GM18505 (cell line): ENCODE data around the gene DDX51.

Experiments
- ATAC-seq: cut with Tn5 transposase; IDR thresholded peaks from one replicate; pipeline ENCODE4 v1.9.1; 2021; ENCODE audit not compliant: unreplicated experiment
- POLR2A ChIP-seq: IDR thresholded peaks from 4 replicates; pipeline ENCODE4 v1.6.1; 2011; ENCODE audit warnings: borderline replicate concordance; ENCODE audit not compliant: insufficient read depth, insufficient read length; ENCODE audit errors: extremely low read depth

DDX51 gene

DNA sequence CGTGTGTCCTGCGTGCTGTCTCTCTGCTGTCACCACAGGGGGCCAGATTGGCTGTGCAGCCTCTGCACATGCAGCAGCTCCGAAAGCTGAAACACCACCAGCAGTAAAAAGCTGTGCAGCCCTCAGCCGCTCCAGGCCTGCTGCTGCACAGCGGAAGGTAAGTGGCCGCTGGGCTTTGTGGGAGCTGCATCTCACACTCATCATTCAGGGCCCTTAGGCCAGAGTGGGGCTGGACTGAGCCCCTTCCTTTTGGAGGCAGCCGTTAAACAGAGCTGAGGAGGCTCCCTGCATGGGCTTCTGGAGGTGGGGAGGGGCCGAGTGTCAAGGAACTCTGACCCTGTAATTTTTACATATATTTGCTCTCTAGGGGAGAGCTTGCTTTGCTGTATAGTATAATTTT lies 17.1 kb downstream of the DDX51 start:
- TF ChIP-seq POLR2A, result no peak
- no peak for ATAC-seq

DNA sequence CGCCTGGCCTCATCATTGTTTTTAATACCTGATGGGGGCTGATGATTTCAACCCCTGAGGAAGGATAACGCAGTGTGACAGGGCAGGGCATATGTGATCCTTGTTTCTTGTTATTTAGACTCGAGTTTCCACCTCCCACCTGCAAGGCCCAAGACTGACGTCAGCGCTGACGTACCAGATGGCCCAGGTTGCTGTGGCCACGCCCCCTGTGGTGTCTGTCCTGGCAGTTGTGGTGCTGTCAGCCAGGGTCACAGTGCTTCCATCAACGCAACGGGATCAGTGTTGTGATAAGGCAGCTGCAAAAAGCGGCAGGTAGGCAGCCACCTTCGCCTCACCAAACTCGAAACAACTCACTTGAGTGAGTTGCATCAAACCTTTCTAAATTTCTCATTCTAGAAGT lies 18.4 kb downstream of the DDX51 start:
- TF ChIP-seq POLR2A, result no peak
- ATAC-seq, result no peak

DNA sequence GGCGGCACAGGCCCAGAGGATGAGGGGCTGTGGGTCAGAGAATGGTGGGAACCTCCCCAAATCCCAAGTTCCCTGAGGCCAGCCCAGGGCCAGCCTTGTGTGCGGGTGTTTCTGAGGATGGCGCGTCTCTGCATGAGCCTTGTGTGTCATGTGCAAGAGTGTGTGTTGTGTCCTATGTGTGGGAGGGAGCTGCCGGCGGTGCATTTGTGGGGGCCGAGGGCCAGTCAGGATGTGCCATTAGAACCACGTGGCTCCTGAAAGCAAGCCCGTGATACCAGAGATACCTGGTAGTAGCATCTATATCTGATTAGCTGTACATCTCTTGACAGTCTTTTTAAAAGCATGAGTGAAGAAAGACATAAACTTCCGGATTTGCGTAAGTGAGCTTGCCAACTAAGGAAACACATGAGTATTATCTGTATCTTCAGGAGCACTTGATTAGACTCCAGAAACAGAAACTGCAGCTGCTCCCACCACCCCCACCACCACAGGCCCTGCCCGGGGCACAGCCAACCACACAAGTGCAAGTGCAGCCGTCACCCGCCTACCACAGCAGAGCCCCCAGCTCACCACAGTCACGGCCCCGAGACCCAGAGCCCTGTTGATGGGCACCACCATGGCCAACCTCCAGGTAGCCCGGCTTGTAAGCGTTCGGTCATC lies 19.2 kb downstream of the DDX51 start:
- no peak for ATAC-seq
- no peak for TF ChIP-seq POLR2A

DNA sequence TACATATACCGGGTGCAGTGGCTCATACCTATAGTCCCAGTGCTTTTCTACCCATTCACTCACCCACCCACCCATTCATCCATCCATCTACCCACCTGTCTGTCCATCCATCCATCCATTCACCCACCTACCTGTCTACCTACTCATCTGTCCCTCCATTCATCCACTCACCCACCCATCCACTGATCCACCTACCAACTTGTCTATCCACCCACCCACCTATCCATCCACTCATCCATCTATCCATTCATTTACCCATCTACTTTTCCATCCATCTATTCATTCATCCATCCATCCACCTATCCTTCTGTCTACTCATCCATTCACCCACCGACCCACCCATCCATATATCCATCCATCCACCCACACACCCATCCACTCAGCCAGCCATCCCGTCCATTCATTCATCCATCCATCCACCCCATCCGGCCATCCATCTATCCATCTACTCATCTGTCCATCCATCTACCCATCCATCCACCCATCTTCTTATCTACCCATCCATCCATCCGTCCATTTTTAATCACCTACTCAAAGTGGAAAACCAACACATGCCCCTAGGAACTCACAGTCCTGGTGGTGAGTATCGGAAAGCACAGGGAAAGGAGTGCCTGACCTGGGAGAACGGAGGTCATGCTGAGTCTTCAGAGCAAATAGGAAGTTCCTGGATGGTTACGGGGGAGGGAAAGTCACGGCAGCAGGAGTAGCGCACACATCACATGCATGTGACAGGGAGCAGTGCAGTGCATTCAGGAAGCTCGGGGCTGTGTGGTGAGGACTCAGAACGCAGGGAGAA lies 20.0 kb downstream of the DDX51 start:
- no peak for TF ChIP-seq POLR2A
- ATAC-seq, result no peak

DNA sequence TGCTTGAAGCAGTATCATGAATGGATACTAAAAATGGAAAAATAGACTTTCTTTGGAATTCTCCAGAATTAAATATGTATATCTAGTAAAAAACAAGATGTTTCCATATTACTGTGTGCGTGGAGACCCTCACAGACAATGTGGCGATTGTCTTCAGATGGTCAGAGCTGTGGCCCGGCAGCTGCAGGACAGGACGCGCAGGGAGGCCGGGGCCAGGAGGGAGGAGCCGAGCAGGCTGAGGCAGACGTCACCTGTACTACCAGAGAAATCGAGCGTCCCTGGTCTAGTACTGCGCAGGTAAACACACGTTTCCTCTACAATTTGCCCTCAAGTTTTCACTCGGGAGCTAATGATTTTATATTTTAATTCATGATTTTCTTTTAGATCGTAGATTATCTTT lies 22.8 kb downstream of the DDX51 start:
- no peak for ATAC-seq
- TF ChIP-seq POLR2A, result no peak

DNA sequence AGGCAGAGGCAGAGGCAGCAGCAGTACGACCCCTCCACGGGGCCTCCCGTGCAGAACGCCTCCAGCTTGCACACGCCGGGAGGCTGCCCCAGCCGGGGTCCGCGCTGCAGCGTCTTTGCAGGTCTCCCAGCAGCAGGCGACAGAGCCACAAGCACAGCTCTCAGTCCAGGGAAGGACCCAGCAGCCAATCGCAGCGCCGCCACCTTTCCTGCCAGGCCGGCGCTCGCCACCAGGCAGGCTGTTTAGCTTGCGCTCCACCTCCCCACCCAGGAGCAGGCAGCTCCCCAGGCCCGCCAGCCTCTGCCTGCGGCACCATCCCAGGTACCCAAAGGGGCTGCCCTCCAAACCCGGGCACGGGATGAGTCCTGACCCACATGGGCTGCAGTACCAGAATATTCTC lies 25.2 kb downstream of the DDX51 start:
- TF ChIP-seq POLR2A, result no peak

DNA sequence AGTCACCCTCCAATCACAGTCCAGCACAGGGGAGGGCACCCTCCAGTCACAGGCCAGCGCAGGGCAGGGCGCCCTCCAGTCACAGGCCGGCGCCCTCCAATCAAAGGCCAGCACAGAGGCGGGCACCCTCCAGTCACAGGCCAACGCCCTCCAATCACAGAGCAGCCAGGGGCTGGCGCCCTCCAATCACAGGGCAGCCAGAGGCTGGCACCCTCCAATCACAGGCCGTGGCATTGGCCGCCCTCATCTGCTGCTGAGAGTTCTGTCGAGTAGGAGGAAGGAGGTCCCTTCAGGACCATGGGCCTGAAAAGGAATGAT lies 26.6 kb downstream of the DDX51 start:
- ATAC-seq, result no peak
- no peak for TF ChIP-seq POLR2A

More for the DNA sequence above, 25.2 kb downstream of the DDX51 start:
- no peak for ATAC-seq

DNA sequence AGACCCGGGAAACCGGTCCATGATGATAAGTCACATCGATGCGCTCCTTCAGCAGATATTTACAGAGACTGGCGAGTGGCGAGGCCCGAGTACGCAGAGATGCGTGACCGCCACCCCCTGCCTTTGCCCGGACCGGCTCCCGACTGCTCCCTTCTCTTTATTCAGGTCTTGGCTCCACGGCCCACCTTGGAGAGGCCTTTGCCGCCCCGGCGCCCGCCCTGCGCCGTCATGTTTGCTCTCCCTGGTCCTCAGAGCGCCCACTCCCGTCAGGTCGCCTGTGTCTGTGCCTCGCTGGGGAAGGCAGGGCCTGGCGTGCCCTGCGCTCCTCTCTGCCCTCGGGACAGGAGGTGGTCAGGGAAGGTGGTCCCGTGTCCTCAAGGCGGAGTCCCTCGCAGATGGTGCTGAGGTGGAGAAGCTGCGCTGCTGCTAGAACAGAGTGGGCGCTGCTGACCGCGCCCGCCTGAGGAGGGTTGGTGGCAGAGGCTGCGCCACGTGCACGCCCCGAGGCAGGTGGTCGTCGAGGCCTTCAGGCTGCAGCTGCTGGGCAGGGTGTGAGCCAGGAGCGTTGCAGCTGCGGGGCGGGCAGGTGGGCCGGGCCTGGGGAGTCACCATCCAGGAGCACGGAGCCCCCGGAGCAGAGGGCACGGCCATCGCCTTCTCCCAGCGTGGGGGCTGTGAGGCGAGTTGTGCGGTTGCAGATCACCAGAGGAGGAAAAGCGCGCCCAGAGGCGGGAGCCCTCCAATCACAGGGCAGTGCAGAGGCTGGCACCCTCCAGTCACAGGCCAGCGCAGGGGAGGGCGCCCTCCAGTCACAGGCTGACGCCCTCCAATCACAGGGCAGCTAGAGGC lies 27.2 kb downstream of the DDX51 start:
- no peak for TF ChIP-seq POLR2A
- ATAC-seq, result no peak

DNA sequence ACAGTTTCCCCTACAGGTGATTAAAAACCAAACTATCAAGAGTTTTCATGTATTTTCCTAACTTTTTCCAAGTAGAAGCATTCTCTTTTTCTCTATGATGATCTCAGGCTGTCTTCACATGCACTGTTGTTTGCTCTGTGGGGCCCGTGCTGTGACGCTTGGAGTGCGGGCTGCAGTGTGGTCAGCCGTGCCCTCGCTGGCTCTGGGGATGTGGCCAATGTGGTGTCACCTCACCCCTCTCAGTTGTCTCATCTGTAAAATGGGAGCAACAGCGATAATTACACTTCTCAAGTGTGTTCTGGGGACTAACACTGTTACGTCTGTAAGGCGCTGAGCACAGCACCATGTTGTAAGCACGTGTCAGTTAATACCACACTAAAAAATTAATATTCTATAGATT lies 28.6 kb downstream of the DDX51 start:
- ATAC-seq, result no peak
- TF ChIP-seq POLR2A, result no peak

DNA sequence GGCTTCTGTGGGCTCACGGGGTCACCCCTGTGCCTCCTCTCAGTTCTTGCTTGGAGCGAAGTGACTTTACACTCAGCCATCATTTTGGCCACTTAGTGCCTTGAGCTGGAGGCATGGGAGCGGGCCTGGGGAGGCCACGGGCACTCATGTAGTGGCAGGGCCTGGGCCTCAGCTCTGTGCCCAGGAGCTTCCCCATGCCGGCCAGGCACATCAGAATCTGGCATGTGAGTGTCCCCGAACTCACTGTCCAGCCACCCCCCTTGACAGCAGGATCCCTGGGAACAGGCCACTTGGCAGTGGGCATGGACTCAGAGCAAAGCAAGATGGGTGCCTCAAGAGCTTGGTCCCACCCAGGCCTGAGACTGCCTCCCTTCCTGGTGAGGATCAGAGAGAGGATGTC lies 29.5 kb downstream of the DDX51 start:
- no peak for TF ChIP-seq POLR2A
- no peak for ATAC-seq

DNA sequence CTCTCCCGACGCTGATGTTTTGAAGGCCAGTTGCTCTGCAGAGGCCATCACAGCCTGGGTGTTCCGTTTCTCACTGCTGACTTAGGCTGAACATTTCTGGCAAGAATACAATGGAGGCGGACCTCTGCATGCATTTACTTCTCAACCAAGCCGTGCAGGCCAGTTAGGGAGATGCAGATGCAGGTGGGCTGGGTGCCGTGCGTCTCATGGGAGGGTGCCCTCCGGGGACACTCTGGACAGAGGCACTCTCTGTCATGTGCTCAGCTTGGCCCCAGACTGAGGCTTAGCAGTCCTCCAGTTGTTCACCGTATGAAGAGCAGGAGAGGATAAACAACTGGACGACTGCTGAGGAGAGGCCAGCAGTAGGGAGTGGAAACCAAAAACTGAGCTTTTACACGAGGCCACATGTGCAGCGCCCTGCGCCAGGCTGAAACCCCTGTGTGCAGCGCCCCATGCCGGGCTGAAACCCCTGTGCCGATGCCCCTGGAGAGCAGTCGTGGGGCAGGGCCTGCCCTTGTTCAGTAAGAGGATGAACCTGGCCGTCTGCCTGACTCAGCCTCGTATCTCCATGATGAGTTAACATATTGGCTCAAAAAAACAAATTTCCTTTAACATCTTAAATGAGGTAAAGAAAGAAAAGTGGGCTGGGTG lies 32.3 kb downstream of the DDX51 start:
- TF ChIP-seq POLR2A, result no peak
- ATAC-seq, result no peak

DNA sequence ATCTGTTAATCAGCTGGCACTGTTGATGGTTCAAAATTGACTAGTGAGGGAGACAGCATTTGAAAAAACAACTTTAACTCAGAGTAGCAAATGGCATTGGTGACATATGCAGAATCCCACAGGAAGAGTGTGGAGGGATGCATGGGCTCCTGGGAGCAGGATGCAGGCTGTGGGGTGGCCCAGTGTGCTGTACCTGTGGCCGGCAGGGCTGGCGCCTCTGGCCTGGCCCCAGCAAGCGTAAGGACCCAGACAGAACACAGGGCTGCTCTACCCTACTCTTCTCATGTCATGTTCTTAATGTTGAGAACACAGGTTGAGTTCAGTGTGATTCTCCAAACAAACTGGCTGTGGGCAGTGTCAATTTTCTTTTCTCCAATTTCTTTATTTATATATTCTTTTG lies 33.4 kb downstream of the DDX51 start:
- no peak for TF ChIP-seq POLR2A
- ATAC-seq, result no peak

DNA sequence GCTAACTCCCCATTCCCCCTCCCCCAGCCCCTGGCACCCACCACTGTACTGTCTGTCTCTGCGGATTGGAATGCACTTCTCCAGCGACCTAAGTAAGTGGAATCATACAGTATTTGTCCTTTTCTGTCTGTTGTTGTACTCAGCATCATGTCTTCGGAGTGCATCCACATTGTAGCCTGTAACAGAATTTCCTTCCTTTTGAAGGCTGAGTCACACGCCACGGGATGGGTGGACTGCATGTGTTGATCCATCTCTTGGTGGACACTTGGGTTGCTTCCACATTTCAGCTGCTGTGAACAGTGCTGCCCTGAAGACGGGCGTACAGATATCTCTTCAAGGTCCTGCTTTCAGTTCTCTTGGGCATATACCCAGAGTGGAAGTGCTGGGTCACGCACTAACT lies 34.4 kb downstream of the DDX51 start:
- no peak for ATAC-seq
- TF ChIP-seq POLR2A, result no peak
